Measurements from ENCODE around the gene SAPCD1. TPM values are rescaled to one million over a fixed set of nuclear protein-coding genes. Genes with fewer than 3 reads are reported as not detected.
A peak's percentile ranks its signal among the peaks of the same experiment; 100 is the strongest.

Gene SAPCD1
- polyA plus RNA-seq, 1 of the 3 experiments (the other 2 are of a cell fraction) = 5.9 TPM

DNA sequence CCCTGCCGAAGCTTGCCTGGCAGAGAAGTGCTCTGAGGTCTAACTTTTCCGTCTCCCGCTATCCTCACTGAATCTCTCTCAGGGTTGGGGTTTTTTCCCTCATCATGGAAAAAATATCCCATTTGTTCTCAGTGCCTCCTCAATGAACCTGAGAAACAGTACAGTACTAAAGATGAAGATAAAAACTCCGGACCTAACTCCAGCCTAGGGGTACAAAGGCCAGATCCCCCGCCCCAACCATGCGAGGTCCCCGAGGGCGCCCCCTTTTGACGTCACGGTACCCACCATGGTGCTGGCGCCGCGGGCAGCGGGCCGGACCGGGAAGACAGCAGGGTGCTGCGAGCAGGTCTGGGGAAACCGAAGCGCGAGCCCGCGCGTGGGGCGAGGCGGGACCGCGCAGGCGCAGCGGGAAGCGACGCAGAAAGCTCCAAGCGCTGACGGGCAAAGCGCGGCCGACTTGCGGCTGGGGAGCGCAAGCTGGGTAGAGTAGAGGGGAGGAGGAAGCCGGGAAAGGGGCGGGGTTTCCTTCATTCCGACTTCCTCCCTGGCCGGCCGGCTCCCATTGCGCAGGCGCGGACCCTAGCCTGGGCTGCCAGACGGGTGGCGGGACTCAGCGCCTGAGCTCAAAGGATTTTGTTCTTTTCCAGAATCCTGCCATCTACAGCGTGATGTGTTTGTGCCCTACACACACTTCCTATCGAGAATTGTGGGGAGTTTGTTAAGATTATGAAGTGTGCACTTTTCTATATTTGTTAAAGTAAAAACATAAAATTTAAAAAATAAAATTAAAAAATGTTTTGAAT lies 44.2 kb downstream of the SAPCD1 start, which contains the start of gene LSM2:
Gene LSM2, minus strand, starts transcription at position 497 of the 803 bp plus-strand sequence. Its CDS starts 209 bp downstream, at position 288.
- no peaks in the 10 kb centered on the region for H3K9me2 ChIP-seq
- peak within 1 kb of the TSS; percentile 79 to 80 for H3K27ac ChIP-seq (ENCODE audit: low read depth in 2 of 2, low read length in 1 of 2)
- peak within 1 kb of the TSS; percentile 77 for H3K9ac ChIP-seq
- POLR2A ChIA-PET = interaction anchor here (0.8 to 2.3 kb wide), 10 partner anchors 9 to 142 kb away, joined by 3 to 24 read pairs (median 6); partner anchors contain the start of genes DDAH2, GPANK1, HSPA1A and HSPA1B
- 0% methylated on average over 10 of the region's 51 CpGs for WGBS (ENCODE audit: low lambda C conversion rate)
- peaks cover 11% of the 10 kb centered on the region for H3F3A ChIP-seq (replicated peaks; ENCODE audit: insufficient read depth)
- peaks cover 5% of the 10 kb centered on the region in 2 experiments; a peak in 2 of 4 replicates for H3K4me1 ChIP-seq (ENCODE audit: control insufficient read depth in 1 of 2, insufficient read depth in 2 of 2, low read depth in 1 of 2, low read length in 1 of 2)
- H3K27me3 ChIP-seq (ENCODE audit: insufficient read depth) = no peaks in the 10 kb centered on the region
- CTCF ChIA-PET = interaction anchor here (0.6 to 4.4 kb wide), 9 partner anchors 9 to 196 kb away, joined by 3 to 37 read pairs (median 5); partner anchors contain the start of genes DDAH2, MSH5 and VARS1
- peaks cover 41% of the 10 kb centered on the region for H3K79me2 ChIP-seq (ENCODE audit: insufficient read depth)
- H4K20me1 ChIP-seq (ENCODE audit: insufficient read depth) = no peaks in the 10 kb centered on the region
- peak within 1 kb of the TSS; percentile 83 for H2AFZ ChIP-seq (ENCODE audit: low read depth)
- H3K4me2 ChIP-seq = peak within 1 kb of the TSS; percentile 72
- peak; percentile 99 for DNase-seq
- H3K9me3 ChIP-seq = no peaks in the 10 kb centered on the region
- H3K4me3 ChIP-seq (ENCODE audit: low read depth in 2 of 2, low read length in 1 of 2) = peak within 1 kb of the TSS; percentile 64 to 73
- peaks cover 0 to 6% of the 10 kb centered on the region in 2 experiments for H3K36me3 ChIP-seq (replicated peaks in 1 of 2; ENCODE audit: control insufficient read depth in 1 of 2, insufficient read depth in 2 of 2, low read length in 1 of 2)
- TF ChIP-seq RCOR1 (IDR thresholded peaks at IDR 0.05; ENCODE audit: low read length) = no peak
- TF ChIP-seq, protein P1, sequence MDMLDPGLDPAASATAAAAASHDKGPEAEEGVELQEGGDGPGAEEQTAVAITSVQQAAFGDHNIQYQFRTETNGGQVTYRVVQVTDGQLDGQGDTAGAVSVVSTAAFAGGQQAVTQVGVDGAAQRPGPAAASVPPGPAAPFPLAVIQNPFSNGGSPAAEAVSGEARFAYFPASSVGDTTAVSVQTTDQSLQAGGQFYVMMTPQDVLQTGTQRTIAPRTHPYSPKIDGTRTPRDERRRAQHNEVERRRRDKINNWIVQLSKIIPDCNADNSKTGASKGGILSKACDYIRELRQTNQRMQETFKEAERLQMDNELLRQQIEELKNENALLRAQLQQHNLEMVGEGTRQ (IDR thresholded peaks at IDR 0.05; ENCODE audit: borderline replicate concordance, low read depth, low read length) = no peak
- TF ChIP-seq CHD2 (IDR thresholded peaks at IDR 0.05; ENCODE audit: low read length, partially characterized antibody) = no peak
- TF ChIP-seq NFIC (IDR thresholded peaks at IDR 0.05; ENCODE audit: borderline replicate concordance) = no peak
- TF ChIP-seq RFX5 (IDR thresholded peaks at IDR 0.05; ENCODE audit: low read length) = no peak
- TF ChIP-seq YY1 (IDR thresholded peaks at IDR 0.05; ENCODE audit: low read depth) = peak; percentile 61; the same call in 1 of the 2 replicates
- TF ChIP-seq FOXJ3 (CRISPR knock-in tag; IDR thresholded peaks at IDR 0.05) = no peak
- TF ChIP-seq JUND (IDR thresholded peaks at IDR 0.05) = no peak
- TF ChIP-seq GATA2 (CRISPR knock-in tag; IDR thresholded peaks at IDR 0.05) = no peak
- TF ChIP-seq POLR2AphosphoS5 (IDR thresholded peaks at IDR 0.05; ENCODE audit: low read depth, low read length) = peak; percentile 85; the same call in 1 of the 2 replicates
- no peak for TF ChIP-seq FOXM1 (IDR thresholded peaks at IDR 0.05; ENCODE audit: low read depth)
- peak; percentile 77; the same call in 1 of the 2 replicates for TF ChIP-seq SIN3A (IDR thresholded peaks at IDR 0.05; ENCODE audit: borderline replicate concordance, low read depth, low read length)
- TF ChIP-seq EZH2phosphoT487 (IDR thresholded peaks at IDR 0.05; ENCODE audit: borderline replicate concordance, low read depth) = no peak
- peak; percentile 59 for TF ChIP-seq TAF1 (IDR thresholded peaks at IDR 0.05; ENCODE audit: borderline replicate concordance, low read depth, low read length)
- no peak for TF ChIP-seq FOSL2 (IDR thresholded peaks at IDR 0.05; ENCODE audit: borderline replicate concordance, low read depth)
- TF ChIP-seq, protein P2, sequence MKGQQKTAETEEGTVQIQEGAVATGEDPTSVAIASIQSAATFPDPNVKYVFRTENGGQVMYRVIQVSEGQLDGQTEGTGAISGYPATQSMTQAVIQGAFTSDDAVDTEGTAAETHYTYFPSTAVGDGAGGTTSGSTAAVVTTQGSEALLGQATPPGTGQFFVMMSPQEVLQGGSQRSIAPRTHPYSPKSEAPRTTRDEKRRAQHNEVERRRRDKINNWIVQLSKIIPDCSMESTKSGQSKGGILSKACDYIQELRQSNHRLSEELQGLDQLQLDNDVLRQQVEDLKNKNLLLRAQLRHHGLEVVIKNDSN (IDR thresholded peaks at IDR 0.05; ENCODE audit: borderline replicate concordance, low read depth) = no peak
- TF ChIP-seq, protein P3, sequence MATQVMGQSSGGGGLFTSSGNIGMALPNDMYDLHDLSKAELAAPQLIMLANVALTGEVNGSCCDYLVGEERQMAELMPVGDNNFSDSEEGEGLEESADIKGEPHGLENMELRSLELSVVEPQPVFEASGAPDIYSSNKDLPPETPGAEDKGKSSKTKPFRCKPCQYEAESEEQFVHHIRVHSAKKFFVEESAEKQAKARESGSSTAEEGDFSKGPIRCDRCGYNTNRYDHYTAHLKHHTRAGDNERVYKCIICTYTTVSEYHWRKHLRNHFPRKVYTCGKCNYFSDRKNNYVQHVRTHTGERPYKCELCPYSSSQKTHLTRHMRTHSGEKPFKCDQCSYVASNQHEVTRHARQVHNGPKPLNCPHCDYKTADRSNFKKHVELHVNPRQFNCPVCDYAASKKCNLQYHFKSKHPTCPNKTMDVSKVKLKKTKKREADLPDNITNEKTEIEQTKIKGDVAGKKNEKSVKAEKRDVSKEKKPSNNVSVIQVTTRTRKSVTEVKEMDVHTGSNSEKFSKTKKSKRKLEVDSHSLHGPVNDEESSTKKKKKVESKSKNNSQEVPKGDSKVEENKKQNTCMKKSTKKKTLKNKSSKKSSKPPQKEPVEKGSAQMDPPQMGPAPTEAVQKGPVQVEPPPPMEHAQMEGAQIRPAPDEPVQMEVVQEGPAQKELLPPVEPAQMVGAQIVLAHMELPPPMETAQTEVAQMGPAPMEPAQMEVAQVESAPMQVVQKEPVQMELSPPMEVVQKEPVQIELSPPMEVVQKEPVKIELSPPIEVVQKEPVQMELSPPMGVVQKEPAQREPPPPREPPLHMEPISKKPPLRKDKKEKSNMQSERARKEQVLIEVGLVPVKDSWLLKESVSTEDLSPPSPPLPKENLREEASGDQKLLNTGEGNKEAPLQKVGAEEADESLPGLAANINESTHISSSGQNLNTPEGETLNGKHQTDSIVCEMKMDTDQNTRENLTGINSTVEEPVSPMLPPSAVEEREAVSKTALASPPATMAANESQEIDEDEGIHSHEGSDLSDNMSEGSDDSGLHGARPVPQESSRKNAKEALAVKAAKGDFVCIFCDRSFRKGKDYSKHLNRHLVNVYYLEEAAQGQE (IDR thresholded peaks at IDR 0.05; ENCODE audit: low read depth, low read length) = no peak
- TF ChIP-seq, protein P4, sequence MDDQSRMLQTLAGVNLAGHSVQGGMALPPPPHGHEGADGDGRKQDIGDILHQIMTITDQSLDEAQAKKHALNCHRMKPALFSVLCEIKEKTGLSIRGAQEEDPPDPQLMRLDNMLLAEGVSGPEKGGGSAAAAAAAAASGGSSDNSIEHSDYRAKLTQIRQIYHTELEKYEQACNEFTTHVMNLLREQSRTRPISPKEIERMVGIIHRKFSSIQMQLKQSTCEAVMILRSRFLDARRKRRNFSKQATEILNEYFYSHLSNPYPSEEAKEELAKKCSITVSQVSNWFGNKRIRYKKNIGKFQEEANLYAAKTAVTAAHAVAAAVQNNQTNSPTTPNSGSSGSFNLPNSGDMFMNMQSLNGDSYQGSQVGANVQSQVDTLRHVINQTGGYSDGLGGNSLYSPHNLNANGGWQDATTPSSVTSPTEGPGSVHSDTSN (IDR thresholded peaks at IDR 0.05) = no peak
- TF ChIP-seq, protein P5, sequence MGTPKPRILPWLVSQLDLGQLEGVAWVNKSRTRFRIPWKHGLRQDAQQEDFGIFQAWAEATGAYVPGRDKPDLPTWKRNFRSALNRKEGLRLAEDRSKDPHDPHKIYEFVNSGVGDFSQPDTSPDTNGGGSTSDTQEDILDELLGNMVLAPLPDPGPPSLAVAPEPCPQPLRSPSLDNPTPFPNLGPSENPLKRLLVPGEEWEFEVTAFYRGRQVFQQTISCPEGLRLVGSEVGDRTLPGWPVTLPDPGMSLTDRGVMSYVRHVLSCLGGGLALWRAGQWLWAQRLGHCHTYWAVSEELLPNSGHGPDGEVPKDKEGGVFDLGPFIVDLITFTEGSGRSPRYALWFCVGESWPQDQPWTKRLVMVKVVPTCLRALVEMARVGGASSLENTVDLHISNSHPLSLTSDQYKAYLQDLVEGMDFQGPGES (IDR thresholded peaks at IDR 0.05; ENCODE audit: low read depth, low read length) = no peak
- TF ChIP-seq TCF12 (IDR thresholded peaks at IDR 0.05) = no peak; the same call in 1 of the 2 replicates
- TF ChIP-seq, protein P6, sequence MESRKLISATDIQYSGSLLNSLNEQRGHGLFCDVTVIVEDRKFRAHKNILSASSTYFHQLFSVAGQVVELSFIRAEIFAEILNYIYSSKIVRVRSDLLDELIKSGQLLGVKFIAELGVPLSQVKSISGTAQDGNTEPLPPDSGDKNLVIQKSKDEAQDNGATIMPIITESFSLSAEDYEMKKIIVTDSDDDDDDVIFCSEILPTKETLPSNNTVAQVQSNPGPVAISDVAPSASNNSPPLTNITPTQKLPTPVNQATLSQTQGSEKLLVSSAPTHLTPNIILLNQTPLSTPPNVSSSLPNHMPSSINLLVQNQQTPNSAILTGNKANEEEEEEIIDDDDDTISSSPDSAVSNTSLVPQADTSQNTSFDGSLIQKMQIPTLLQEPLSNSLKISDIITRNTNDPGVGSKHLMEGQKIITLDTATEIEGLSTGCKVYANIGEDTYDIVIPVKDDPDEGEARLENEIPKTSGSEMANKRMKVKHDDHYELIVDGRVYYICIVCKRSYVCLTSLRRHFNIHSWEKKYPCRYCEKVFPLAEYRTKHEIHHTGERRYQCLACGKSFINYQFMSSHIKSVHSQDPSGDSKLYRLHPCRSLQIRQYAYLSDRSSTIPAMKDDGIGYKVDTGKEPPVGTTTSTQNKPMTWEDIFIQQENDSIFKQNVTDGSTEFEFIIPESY (IDR thresholded peaks at IDR 0.05; ENCODE audit: borderline replicate concordance, low read depth) = no peak
- TF ChIP-seq NRF1 (IDR thresholded peaks at IDR 0.05; ENCODE audit: low read depth, low read length) = peak; percentile 80
- no peak for TF ChIP-seq RAD21 (IDR thresholded peaks at IDR 0.05; ENCODE audit: low read length)
